ENCODE data around the gene POC5. TPM values are rescaled to one million over a fixed set of nuclear protein-coding genes. Genes with fewer than 3 reads are reported as not detected.

Gene POC5
- total RNA-seq, 4 donors from 2014 or later = 5.1 to 68.5 (median 9.3) TPM

GRCh38 chr5:75627801-75628200 is 89.4 kb downstream of the POC5 start:
- Histone ChIP-seq H3K9me3 (no peaks in the 10 kb centered on the region), H3K27me3 (no peaks in the 10 kb centered on the region), H3K36me3 (no peaks in the 10 kb centered on the region), H3K4me3 (no peak overlapping the region), H3K27ac (no peak overlapping the region), H3K4me1 (no peaks in the 10 kb centered on the region)
- DNase-seq = no peak
- TF ChIP-seq POLR2A (IDR thresholded peaks at IDR 0.05) = no peak
- TF ChIP-seq, protein P1, sequence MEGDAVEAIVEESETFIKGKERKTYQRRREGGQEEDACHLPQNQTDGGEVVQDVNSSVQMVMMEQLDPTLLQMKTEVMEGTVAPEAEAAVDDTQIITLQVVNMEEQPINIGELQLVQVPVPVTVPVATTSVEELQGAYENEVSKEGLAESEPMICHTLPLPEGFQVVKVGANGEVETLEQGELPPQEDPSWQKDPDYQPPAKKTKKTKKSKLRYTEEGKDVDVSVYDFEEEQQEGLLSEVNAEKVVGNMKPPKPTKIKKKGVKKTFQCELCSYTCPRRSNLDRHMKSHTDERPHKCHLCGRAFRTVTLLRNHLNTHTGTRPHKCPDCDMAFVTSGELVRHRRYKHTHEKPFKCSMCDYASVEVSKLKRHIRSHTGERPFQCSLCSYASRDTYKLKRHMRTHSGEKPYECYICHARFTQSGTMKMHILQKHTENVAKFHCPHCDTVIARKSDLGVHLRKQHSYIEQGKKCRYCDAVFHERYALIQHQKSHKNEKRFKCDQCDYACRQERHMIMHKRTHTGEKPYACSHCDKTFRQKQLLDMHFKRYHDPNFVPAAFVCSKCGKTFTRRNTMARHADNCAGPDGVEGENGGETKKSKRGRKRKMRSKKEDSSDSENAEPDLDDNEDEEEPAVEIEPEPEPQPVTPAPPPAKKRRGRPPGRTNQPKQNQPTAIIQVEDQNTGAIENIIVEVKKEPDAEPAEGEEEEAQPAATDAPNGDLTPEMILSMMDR (IDR thresholded peaks at IDR 0.05) = no peak

DNA sequence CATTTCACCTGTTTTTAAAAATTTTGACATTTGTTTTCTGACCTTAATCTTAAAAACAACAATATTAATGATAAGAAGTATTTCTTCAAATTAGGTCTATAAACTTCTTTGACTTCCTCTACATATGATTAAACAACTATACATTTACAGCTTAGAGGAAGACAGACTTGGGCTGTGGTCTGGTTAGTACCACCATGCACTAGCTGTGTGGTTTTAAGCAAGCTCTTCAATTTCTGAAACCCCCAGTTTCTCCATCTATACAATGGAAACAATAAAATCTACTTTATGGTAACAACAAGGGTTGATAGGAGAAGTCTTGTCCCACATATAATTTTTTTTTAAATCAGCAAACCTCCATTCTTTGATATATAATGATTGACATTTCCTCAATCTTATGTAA is 90.3 kb downstream of the POC5 start:
- H3K27me3 ChIP-seq = no peaks in the 10 kb centered on the region
- no peak overlapping the region for H3K4me3 ChIP-seq
- H3K9me3 ChIP-seq = no peaks in the 10 kb centered on the region
- no peaks in the 10 kb centered on the region for H3K4me1 ChIP-seq
- DNase-seq = no peak
- no peak overlapping the region for H3K27ac ChIP-seq
- no peak for TF ChIP-seq POLR2A (IDR thresholded peaks at IDR 0.05)
- TF ChIP-seq, protein P1 (IDR thresholded peaks at IDR 0.05) = no peak
- no peaks in the 10 kb centered on the region for H3K36me3 ChIP-seq

Small RNA genes lying within 50 kb of the gene (small RNA-seq; reads per million reads assigned to genes)
- gene RNU6-680P = 0 reads per million in 2 donors

Other genes with a start within 250 kb of the POC5 start
- gene CERT1, start 205.8 kb downstream of the POC5 start, total RNA-seq = 10 to 100 TPM; 32.2 to 52.0 (median 39.6) TPM
- 10 to 100 TPM; 24.5 to 58.6 (median 28.3) TPM for gene POLK, start 205.5 kb downstream of the POC5 start, total RNA-seq
- gene ANKDD1B, start 106.0 kb downstream of the POC5 start, total RNA-seq = 1 to 10 TPM in 2 of 4 donors, not detected in 2; 3.2 to 5.0 TPM

Measured in Peyer's patch (tissue), 4 donors.